Measurements from ENCODE around the gene CPVL.

Gene CPVL

DNA sequence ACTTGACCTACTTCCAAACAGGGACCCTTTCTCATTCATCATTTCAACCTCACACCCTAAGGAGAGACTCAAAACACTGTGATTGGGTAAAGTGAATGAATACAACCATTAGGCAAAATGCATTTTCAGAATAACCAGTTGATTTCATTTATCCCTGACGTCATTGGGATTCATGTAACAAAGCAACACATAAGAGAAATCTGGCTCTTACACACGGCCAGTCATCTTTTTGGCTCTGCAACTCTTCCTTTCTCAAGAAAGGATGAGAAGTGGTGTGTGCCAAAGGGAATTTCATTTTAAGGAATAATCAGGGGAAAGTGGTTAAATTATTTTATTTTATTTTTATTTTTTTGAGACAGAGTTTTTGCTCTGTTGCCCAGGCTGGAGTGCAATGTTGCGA, 83.1 kb downstream of the CPVL start:
- Histone ChIP-seq H3K36me3 (no peaks in the 10 kb centered on the region), H3K9me3 (ENCODE audit: severe bottlenecking) (no peaks in the 10 kb centered on the region), H3K4me3 (ENCODE audit: low read depth, low read length) (no peak overlapping the region), H3K27ac (no peak overlapping the region), H3K27me3 (ENCODE audit: insufficient read depth, low read depth, severe bottlenecking) (peaks cover 40% of the 10 kb centered on the region)
- DNase-seq: no peak
- TF ChIP-seq, protein P1, sequence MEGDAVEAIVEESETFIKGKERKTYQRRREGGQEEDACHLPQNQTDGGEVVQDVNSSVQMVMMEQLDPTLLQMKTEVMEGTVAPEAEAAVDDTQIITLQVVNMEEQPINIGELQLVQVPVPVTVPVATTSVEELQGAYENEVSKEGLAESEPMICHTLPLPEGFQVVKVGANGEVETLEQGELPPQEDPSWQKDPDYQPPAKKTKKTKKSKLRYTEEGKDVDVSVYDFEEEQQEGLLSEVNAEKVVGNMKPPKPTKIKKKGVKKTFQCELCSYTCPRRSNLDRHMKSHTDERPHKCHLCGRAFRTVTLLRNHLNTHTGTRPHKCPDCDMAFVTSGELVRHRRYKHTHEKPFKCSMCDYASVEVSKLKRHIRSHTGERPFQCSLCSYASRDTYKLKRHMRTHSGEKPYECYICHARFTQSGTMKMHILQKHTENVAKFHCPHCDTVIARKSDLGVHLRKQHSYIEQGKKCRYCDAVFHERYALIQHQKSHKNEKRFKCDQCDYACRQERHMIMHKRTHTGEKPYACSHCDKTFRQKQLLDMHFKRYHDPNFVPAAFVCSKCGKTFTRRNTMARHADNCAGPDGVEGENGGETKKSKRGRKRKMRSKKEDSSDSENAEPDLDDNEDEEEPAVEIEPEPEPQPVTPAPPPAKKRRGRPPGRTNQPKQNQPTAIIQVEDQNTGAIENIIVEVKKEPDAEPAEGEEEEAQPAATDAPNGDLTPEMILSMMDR (IDR thresholded peaks at IDR 0.05; ENCODE audit: low read depth, low read length): no peak

DNA sequence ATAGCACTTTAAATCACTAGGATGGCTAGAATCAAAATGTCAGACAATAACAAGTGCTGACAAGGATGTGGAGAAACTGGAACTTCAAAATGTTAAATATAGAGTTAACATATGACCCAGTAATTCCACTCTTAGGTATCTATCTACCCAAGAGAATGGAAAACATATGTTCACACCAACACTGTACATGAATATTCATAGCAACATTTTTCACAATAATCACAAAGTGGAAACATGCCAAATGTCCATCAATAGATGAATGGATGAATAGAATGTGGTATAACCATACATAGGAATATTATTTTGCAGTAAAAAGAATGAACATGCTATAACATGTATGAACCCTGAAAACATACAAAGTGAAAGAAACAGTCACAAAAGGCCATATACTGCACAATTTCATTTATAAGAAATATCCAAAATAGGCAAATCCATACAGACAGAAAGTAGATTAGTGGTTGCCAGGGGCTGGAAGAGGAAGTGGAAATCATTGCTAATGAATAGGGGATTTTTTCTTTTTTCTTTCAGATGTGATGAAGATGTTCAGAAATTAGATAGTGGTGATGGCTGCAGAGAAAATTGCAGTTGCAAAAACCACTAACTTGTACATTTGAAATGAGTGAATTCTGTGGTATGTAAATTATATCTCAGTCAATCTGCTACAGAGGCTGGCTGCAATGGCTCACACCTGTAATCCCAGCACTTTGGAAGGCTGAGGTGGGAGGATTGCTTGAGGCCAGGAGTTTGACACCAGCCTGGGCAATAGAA, 93.0 kb downstream of the CPVL start:
- TF ChIP-seq, protein P1 (IDR thresholded peaks at IDR 0.05; ENCODE audit: low read depth, low read length): no peak
- H3K9me3 ChIP-seq (ENCODE audit: severe bottlenecking): no peaks in the 10 kb centered on the region
- no peak overlapping the region for H3K27ac ChIP-seq
- no peak overlapping the region for H3K4me3 ChIP-seq (ENCODE audit: low read depth, low read length)
- no peak for DNase-seq
- peaks cover 15% of the 10 kb centered on the region for H3K27me3 ChIP-seq (ENCODE audit: insufficient read depth, low read depth, severe bottlenecking)
- no peaks in the 10 kb centered on the region for H3K36me3 ChIP-seq

GRCh38 chr7:29046978-29047377, 99.4 kb downstream of the CPVL start:
- Histone ChIP-seq H3K4me3 (ENCODE audit: low read depth, low read length) (no peak overlapping the region), H3K27me3 (ENCODE audit: insufficient read depth, low read depth, severe bottlenecking) (peaks cover 41% of the 10 kb centered on the region), H3K27ac (no peak overlapping the region), H3K36me3 (no peaks in the 10 kb centered on the region), H3K9me3 (ENCODE audit: severe bottlenecking) (no peaks in the 10 kb centered on the region)
- DNase-seq: no peak
- TF ChIP-seq, protein P1 (IDR thresholded peaks at IDR 0.05; ENCODE audit: low read depth, low read length): no peak

DNA sequence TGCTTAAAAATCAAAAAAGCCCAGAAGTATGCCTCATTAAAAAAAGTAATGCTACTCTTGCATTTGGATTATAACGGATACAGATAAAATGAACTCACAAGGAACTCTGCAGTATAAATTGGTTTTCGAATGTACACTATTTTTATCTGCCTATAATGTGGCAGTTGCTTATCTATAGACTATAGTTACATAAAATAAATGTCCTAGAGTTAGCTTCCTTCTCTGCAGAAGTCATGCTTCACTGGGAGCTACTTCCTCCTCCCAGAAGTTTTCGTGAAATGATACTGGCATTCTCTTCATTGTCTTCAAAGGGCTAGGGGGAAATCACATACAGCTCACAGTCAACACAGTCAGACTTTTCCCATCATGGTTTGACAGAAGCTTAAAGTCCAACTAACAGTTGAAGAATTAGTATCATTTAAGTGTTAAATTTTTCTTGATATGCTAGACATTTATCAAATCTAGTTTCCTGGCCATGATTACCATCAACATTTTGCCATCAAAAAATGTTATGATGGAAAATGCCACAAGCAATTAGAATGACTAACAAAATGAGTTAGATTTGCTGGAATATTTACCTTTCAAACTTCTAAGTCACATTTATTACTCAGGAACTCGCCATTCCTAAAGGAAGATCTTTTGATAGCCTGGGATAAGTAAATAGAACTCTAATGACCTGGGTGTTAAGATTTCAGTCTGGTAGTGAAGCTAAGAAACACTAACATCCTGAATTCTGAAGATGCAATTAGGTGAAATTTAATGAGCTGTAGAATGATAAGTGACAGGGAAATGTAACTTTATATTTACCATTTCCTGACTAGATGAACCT, 100.9 kb downstream of the CPVL start:
- no peak for DNase-seq
- Histone ChIP-seq H3K9me3 (ENCODE audit: severe bottlenecking) (no peaks in the 10 kb centered on the region), H3K4me3 (ENCODE audit: low read depth, low read length) (no peak overlapping the region), H3K27ac (no peak overlapping the region), H3K36me3 (no peaks in the 10 kb centered on the region), H3K27me3 (ENCODE audit: insufficient read depth, low read depth, severe bottlenecking) (peaks cover 39% of the 10 kb centered on the region)
- TF ChIP-seq, protein P1 (IDR thresholded peaks at IDR 0.05; ENCODE audit: low read depth, low read length): no peak

GRCh38 chr7:29044554-29044953, 101.8 kb downstream of the CPVL start:
- DNase-seq: no peak
- TF ChIP-seq, protein P1 (IDR thresholded peaks at IDR 0.05; ENCODE audit: low read depth, low read length): no peak
- no peaks in the 10 kb centered on the region for H3K36me3 ChIP-seq
- no peak overlapping the region for H3K27ac ChIP-seq
- H3K27me3 ChIP-seq (ENCODE audit: insufficient read depth, low read depth, severe bottlenecking): peaks cover 39% of the 10 kb centered on the region
- no peak overlapping the region for H3K4me3 ChIP-seq (ENCODE audit: low read depth, low read length)
- H3K9me3 ChIP-seq (ENCODE audit: severe bottlenecking): no peaks in the 10 kb centered on the region

Data from WERI-Rb-1 (cell line).